Measurements from ENCODE around the gene ASPM.
"Not testable (repeated sequence)": the region's sequence is repeated elsewhere in the genome, so short reads cannot be mapped to it uniquely, and the experiment has no call there.

The ASPM gene

DNA sequence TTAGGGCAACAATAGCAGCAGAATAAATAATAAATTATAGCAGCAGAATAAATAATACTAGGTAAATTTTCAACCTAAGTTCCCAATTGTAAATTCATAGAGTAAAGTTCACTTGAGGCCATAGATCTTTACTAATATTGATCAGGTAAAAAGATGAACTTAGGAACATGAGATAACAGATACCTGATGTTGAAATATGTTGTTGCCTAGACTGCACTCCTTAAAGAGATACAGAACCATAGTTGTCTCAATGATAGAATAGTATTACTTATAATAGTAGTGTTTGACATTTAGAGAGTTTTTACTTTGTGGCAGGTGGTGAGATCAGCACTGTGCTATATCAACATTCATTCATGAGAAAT is 79.0 kb downstream of the ASPM start:
- DNase-seq: no peak

DNA sequence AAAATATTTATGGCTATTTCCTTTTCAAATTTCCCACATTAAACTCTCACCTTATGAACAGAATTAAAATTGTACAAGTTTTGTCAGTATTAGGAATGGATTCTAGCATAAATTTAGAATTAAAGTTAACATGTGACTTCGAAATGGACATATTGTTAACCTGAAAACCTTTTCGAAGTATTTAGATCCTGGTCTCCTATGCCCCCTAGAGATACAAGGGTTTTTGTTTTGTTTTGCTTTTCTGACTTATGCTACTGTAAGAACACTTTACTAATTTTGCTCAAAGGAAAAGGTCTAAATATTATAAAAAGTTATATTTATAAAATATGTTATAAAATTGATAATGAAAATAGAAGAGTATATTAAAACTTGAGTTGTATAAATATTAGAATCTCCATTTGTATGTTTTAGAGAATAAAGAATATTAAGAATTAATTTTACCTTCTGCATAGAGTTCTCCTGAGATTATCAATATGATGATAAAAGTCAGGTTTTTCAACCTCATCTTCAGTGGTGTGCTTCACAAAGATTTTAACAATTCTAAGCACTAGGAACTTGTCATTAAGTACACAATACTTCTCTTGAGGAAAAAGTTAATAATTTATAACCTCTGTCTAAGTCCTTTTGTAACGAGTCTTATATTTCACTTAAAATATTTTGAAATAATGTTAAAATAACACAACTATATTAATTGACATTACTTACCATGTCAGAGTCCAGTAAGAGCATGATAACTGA is 79.6 kb downstream of the ASPM start, which contains the start of gene F13B:
TSS of gene F13B (minus strand) at position 542 of the 738 bp plus-strand sequence. CDS start at position 505, 37 bp downstream.
- no peak for DNase-seq

- no peak for DNase-seq
These were observed 80.2 kb downstream of the ASPM start for GRCh38 chr1:197066277-197066676.

DNA sequence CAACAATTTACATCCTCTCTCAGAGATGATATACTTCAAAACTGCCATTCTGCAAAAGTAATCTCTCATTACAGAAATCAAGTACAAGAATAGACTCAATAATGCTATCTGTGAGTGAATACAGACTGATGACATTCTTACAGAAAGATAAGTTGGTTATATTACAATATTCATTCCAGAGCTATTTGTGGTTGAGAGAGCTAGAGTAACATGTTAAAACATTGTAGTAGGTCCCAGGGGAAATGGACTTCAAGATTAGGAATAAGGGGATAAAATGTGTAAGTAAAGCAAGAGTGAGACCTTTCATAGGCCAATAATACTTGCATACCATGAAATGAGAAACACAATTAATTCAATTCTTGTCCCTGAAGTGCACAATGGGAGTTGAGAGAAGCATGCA is 80.9 kb downstream of the ASPM start:
- no peak for DNase-seq

DNA sequence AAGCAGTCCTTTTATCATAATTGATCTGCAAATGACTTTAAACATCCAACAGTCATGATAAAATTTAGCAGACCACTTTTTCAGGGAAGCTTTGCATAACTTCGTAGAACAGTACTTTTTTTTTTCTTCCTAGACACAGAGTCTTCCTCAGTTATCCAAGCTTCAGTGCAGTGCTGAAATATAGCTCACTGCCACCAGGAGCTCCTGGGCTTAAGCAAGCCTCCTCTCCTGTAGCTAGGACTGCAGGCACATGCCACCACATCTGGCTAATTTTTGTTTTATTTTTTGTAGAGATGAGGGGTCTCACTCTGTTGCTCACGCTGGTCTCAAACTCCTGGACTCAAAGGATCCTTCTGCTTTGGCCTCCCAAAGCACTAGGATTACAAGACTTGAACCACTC is 83.3 kb downstream of the ASPM start:
- DNase-seq: no peak

GRCh38 chr1:197062692-197063091 is 83.8 kb downstream of the ASPM start:
- DNase-seq: no peak

DNA sequence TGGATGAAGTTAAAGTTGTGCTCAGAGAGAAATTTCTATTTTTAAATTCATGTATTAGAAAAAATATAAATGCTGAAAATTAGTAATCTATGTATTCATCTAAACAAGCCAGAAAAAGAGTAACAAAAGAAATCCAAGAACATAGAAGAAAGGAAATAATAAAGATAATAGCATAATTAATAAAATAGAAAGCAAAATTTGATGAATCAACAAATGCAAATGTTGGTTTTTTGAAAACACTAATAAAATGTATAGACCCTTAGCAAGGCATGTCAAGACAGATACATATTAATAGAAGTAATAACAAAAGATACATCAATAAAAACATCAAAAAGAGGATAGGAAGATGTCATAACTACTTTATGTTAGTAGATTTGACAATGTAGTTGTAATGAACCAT is 97.4 kb downstream of the ASPM start:
- no peak for DNase-seq

DNA sequence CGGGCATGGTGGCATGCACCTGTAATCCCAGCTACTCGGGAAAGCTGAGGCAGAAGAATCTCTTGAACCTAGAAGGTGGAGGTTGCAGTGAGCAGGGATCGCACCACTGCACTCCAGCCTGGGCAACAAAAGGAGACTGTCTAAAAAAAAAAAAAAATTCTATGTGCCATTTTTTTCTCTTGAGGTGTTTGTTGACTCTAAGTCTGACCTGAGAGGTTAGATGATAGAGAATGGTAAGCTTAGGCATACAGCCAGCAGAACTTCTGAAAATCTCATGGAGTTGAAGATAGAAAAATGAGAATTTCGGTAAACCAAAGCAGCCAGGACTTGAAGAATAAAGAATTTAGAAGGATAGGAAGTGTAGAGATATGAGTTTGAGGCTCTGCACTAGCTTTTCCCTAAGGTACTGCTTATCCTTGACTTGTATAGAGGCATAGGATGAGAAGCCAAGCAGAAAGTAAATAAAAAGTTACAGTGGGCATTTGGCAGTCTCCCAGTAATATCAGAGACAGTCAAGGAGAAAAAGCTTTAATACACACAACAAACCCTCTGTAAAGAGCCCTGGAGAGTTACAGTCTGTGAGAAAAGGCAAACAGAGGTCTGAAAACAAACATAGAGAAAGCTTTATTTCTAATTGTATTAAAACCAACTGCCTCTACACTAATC is 103.7 kb downstream of the ASPM start:
- DNase-seq: no peak

DNA sequence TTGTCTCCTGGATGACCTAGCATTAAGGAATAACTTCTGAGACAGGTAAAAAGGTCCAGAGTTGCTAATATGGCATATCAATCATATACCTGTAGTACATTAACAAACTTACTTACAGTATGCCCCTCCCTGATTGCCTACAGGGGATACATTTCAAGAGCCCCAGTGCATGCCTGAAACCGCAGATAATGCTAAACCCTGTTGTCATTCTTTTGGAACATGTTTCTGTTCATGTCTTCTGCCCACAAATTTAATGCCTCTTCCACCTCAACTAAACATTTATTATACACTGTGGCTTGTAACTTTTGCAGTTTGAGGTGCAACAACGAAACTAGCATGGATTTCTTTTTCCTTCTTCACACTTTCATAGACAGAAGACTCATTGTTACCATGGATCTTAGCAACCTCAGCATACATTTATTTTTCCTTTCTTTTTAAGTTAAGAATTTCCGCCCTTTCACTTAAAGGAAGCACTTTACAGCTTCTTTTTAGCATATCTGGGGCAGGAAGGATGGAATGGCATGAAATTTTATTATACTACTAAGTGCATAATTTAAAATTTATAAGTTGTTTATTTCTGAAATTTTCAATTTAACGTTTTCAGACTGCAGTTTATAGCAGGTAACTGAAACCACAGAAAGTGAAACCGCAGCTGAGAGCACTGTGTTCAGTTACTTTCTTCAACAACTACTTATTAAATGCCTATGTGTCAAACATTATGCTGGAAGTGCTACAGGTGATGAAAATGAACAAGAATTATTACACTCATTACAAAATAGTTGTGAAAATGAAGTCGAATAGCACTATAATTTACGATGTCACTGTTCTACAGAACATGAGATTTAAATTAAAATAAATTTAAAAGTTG is 104.7 kb downstream of the ASPM start:
- no peak for DNase-seq

DNA sequence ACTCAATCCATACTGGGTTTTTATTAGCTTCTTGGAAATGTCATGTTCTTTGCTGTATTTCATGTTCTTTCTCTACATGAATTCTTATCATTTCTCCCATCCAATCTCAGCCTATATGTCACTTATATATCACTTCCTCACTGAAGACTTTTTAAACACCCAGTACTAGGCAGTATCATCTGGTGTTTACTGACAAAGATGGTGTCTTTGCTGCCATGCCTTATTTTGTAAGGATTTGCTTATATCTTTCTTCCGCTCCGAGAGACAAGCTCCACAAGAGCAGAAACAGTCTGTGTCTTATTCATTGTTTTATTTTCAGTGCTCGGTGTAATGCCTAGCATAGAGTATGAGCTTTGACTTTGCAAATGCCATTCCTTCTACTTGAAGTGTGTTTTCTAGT is 109.6 kb downstream of the ASPM start:
- no peak for DNase-seq

DNA sequence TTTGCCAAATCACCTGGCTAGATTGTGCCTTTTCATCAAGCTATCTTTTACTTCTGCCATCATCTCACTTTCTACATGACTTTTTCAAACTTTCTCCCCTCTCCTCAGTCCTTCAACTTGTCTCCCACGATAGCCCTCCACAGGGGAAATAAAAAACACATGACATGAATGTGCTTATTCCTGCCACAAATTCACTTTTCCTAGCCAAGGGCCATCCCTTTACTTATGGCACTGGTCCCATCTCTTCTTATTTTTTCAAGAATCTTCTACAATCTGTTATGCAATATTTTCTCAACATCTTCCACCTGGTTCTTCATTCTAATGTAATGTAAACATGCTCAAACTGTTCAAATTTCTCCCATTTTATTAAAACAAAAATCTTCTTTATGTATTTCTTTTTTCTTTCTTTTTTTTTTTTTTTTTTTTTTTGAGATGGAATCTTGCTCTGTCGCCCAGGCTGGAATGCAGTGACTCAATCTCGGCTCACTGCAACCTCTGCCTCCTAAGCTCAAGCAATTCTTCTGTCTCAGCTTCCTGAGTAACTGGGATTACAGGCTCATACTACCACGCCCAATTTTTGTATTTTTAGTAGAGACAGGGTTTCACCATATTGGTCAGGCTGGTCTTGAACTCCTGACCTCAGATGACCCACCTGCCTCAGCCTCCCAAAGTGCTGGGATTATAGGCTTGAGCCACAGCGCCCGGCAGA is 111.7 kb downstream of the ASPM start:
- DNase-seq: not testable (repeated sequence)
